ENCODE measurements around the gene KHDRBS1.
"Not testable (repeated sequence)": the region's sequence is repeated elsewhere in the genome, so short reads cannot be mapped to it uniquely, and the experiment has no call there.

Gene KHDRBS1

GRCh38 chr1:32013386-32014198 lies at the start of gene KHDRBS1:
Gene KHDRBS1 (plus strand): TSS chr1:32013868. CDS start chr1:32013996, 128 bp downstream.
- DNase-seq: peak; percentile 99 to 100

- DNase-seq: no peak
Observed at GRCh38 chr1:31970873-31971272, 42.8 kb upstream of the KHDRBS1 start.

GRCh38 chr1:31976401-31976800 lies 37.3 kb upstream of the KHDRBS1 start:
- DNase-seq: no peak

GRCh38 chr1:31977385-31978131 lies 36.1 kb upstream of the KHDRBS1 start:
- DNase-seq: no peak

GRCh38 chr1:31978843-31979400 lies 34.7 kb upstream of the KHDRBS1 start:
- DNase-seq: no peak

GRCh38 chr1:31980835-31981455 lies 32.7 kb upstream of the KHDRBS1 start:
- DNase-seq: no peak

- no peak for DNase-seq
Observed at GRCh38 chr1:31981456-31981839, 32.2 kb upstream of the KHDRBS1 start.

GRCh38 chr1:31981972-31982371 lies 31.7 kb upstream of the KHDRBS1 start:
- peak; percentile 30 to 68 for DNase-seq

- peak in 1 of 2 donors; percentile 37 for DNase-seq
Observed at GRCh38 chr1:31984419-31985347, 29.0 kb upstream of the KHDRBS1 start.

GRCh38 chr1:31985430-31985829 lies 28.2 kb upstream of the KHDRBS1 start:
- DNase-seq: peak; percentile 26 to 62

- DNase-seq: no peak
Observed at GRCh38 chr1:31987135-31987619, 26.5 kb upstream of the KHDRBS1 start.

GRCh38 chr1:31989964-31990363 lies 23.7 kb upstream of the KHDRBS1 start:
- no peak for DNase-seq

- DNase-seq: no peak
Observed at GRCh38 chr1:31991182-31991581, 22.5 kb upstream of the KHDRBS1 start.

GRCh38 chr1:31995263-31995662 lies 18.4 kb upstream of the KHDRBS1 start:
- DNase-seq: no peak

- not testable (repeated sequence) for DNase-seq
Observed at GRCh38 chr1:31996121-31996520, 17.5 kb upstream of the KHDRBS1 start.

- DNase-seq: no peak
Observed at GRCh38 chr1:32001863-32002262, 11.8 kb upstream of the KHDRBS1 start.

GRCh38 chr1:32002285-32002684 lies 11.4 kb upstream of the KHDRBS1 start:
- not testable (repeated sequence) for DNase-seq

GRCh38 chr1:32005522-32005921 lies 8.1 kb upstream of the KHDRBS1 start:
- DNase-seq: peak in 1 of 2 donors; percentile 43

- no peak for DNase-seq
Observed at GRCh38 chr1:32007591-32007940, 6.1 kb upstream of the KHDRBS1 start.

GRCh38 chr1:32010246-32010645 lies 3.4 kb upstream of the KHDRBS1 start:
- no peak for DNase-seq

- no peak for DNase-seq
Observed at GRCh38 chr1:32012709-32013385, 821 bp upstream of the KHDRBS1 start.

Measured in CD4-positive, alpha-beta T cell treated with Interleukin-4 for 1 hour (primary cell).